H1 (cell line): ENCODE data around the gene HS2ST1.

ENCODE experiments used
- CBX8 ChIP-seq: fragments of 300-800, 300-1000 bp; sonication (generic); IDR thresholded peaks from 2 replicates; pipeline ENCODE4 v1.7.1; 2016; ENCODE audit warnings: low read depth, low read length, borderline replicate concordance
- JUND ChIP-seq: IDR thresholded peaks from 2 replicates; pipeline ENCODE4 v1.6.1; 2011; ENCODE audit warnings: mild to moderate bottlenecking, improper control_type of control experiment, low read length
- POLR2AphosphoS5 ChIP-seq: IDR thresholded peaks from 2 replicates; pipeline ENCODE4 v1.6.1; 2011; ENCODE audit warnings: low read depth, low read length
- SRF ChIP-seq: IDR thresholded peaks from 2 replicates; pipeline ENCODE4 v1.6.1; 2011; ENCODE audit warnings: mild to moderate bottlenecking, low read depth, low read length, moderate library complexity
- SUZ12 ChIP-seq: fragments of 200-600 bp; sonication (generic); IDR thresholded peaks from 2 replicates; pipeline ENCODE4 v1.6.1; 2012; ENCODE audit warnings: mild to moderate bottlenecking, inconsistent platforms, low read length, moderate library complexity, mixed read lengths
- ZNF274 ChIP-seq: IDR thresholded peaks from 2 replicates; pipeline ENCODE4 v1.7.0; 2012; ENCODE audit warnings: low read length, borderline replicate concordance; ENCODE audit errors: extremely low read depth
- TF ChIP-seq, protein P1 (sequence below), 3 experiments: IDR thresholded peaks; 1 replicate in 2 of 3; 2 replicates in 1 of 3; pipeline versions ENCODE4 v1.5.1 to v1.6.1; 2011; ENCODE audit warnings: low read length in 3 of 3, mild to moderate bottlenecking in 3 of 3, inconsistent platforms in 2 of 3, low read depth in 1 of 3, moderate library complexity in 1 of 3; ENCODE audit not compliant: insufficient read depth in 1 of 3; ENCODE audit errors: control extremely low read depth in 1 of 3
- TF ChIP-seq, protein P2 (sequence below): IDR thresholded peaks from 2 replicates; pipeline ENCODE4 v1.6.1; 2011; ENCODE audit warnings: low read length, improper control_type of control experiment

DNA sequence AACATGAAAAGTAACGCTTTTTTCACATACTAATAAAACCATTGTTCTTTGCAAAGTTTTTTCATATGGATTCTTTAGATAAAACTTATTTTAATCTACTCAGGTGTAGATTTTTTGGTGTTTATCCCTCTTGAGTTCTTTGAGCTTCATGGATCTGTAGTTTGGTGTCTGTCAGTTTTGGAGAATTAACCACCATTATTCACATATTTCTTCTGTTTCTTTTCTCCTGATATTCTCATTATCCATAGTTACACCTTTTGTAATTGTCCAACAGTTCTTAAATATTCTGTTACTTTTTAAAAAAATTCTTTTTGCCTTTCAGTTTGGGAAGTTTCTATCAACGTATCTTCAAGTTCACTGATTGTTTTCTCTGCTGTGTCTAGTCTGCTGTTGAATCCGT is 18.6 kb downstream of the HS2ST1 start:
- TF ChIP-seq, protein P1, sequence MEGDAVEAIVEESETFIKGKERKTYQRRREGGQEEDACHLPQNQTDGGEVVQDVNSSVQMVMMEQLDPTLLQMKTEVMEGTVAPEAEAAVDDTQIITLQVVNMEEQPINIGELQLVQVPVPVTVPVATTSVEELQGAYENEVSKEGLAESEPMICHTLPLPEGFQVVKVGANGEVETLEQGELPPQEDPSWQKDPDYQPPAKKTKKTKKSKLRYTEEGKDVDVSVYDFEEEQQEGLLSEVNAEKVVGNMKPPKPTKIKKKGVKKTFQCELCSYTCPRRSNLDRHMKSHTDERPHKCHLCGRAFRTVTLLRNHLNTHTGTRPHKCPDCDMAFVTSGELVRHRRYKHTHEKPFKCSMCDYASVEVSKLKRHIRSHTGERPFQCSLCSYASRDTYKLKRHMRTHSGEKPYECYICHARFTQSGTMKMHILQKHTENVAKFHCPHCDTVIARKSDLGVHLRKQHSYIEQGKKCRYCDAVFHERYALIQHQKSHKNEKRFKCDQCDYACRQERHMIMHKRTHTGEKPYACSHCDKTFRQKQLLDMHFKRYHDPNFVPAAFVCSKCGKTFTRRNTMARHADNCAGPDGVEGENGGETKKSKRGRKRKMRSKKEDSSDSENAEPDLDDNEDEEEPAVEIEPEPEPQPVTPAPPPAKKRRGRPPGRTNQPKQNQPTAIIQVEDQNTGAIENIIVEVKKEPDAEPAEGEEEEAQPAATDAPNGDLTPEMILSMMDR (IDR thresholded peaks at IDR 0.05; ENCODE audit: control extremely low read depth in 1 of 3, insufficient read depth in 1 of 3, low read depth in 1 of 3, low read length in 3 of 3), result no peak
- TF ChIP-seq, protein P2, sequence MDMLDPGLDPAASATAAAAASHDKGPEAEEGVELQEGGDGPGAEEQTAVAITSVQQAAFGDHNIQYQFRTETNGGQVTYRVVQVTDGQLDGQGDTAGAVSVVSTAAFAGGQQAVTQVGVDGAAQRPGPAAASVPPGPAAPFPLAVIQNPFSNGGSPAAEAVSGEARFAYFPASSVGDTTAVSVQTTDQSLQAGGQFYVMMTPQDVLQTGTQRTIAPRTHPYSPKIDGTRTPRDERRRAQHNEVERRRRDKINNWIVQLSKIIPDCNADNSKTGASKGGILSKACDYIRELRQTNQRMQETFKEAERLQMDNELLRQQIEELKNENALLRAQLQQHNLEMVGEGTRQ, result no peak
- TF ChIP-seq SUZ12 (no peak), ZNF274 (no peak), CBX8 (no peak), SRF (no peak), JUND (no peak), POLR2AphosphoS5 (no peak)
